Spleen (tissue), 7 donors: Measurements from ENCODE around the gene GALNT3.

Experiments
- POLR2AphosphoS5 ChIP-seq, 3 donors: sonication (generic); formaldehyde crosslinking; IDR thresholded peaks; one replicate each; pipeline ENCODE4 v1.5.1; 2017; ENCODE audit warnings: antibody characterized with exemption in 3 of 3
- TF ChIP-seq, protein P1 (sequence below), 11 experiments: fragments of 200-600 bp in 7 of 11; fragments of 450-650 bp in 4 of 11; sonication (generic) in 4 of 11; IDR thresholded peaks in 8 of 11; conservative IDR thresholded peaks in 3 of 11; 1 replicate in 7 of 11; 2 replicates in 4 of 11; pipeline versions ENCODE4 v1.4.0 to v1.8.0; 2016 to 2021; ENCODE audit warnings: antibody characterized with exemption in 11 of 11, inconsistent platforms in 4 of 11, mild to moderate bottlenecking in 1 of 11
- donor health status: DM: no; HTN: no; CAD: no; lungs with moderate emphysema.
- donor health status: DM: no; HTN: no; CAD: no.
- donor health status: DM: no; HTN: no; CAD: no.

DNA sequence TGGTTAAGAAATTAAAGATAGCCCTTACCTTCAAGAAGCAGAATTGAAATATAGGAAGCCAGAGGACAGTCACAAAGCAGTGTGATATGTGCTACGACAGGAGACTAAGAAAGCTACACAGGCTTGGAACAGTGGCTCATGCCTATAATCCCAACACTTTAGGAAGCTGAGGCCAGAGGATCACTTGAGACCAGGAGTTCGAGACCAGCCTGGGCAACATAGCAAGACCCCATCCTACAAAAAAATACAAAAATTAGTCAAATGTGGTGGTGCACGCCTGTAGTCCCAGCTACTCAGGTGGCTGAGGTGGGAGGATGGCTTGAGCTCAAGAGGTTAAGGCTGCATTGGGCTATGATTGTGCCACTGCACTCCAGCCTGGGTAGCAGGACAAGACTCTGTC is 21.9 kb downstream of the GALNT3 start:
- no peak for TF ChIP-seq POLR2AphosphoS5 (IDR thresholded peaks at IDR 0.05)
- TF ChIP-seq, protein P1, sequence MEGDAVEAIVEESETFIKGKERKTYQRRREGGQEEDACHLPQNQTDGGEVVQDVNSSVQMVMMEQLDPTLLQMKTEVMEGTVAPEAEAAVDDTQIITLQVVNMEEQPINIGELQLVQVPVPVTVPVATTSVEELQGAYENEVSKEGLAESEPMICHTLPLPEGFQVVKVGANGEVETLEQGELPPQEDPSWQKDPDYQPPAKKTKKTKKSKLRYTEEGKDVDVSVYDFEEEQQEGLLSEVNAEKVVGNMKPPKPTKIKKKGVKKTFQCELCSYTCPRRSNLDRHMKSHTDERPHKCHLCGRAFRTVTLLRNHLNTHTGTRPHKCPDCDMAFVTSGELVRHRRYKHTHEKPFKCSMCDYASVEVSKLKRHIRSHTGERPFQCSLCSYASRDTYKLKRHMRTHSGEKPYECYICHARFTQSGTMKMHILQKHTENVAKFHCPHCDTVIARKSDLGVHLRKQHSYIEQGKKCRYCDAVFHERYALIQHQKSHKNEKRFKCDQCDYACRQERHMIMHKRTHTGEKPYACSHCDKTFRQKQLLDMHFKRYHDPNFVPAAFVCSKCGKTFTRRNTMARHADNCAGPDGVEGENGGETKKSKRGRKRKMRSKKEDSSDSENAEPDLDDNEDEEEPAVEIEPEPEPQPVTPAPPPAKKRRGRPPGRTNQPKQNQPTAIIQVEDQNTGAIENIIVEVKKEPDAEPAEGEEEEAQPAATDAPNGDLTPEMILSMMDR (IDR thresholded peaks at IDR 0.05 in 8 of 11, conservative IDR thresholded peaks at IDR 0.05 in 3 of 11), result no peak
